Measurements from ENCODE around the gene CMTM4.

- no peak for TF ChIP-seq POLR2A (IDR thresholded peaks at IDR 0.05; ENCODE audit: low read length)
- TF ChIP-seq GATA1 (IDR thresholded peaks at IDR 0.05; ENCODE audit: low read depth, low read length), result no peak
Measured at GRCh38 chr16:66580605-66581209, 115.8 kb downstream of the CMTM4 start.

All from erythroblast (primary cell).